Kidney epithelial cell (primary cell): ENCODE results near the gene ITPR3. TPM values are rescaled to one million over a fixed set of nuclear protein-coding genes. Genes with fewer than 3 reads are reported as not detected.

Experiments used
- DNase-seq: peaks from one replicate; pipeline ENCODE4 v3.0.0-alpha.2; 2010; ENCODE audit warnings: low read depth
- H3K27me3 ChIP-seq: 2 replicates; pipeline ENCODE4 v1.6.0; 2011; ENCODE audit warnings: low read length; ENCODE audit not compliant: control insufficient read depth, insufficient read depth
- H3K36me3 ChIP-seq: 2 replicates; pipeline ENCODE4 v1.5.1; 2011; ENCODE audit warnings: low read length; ENCODE audit not compliant: control insufficient read depth, insufficient read depth
- H3K4me3 ChIP-seq: 2 replicates; pipeline ENCODE4 v1.5.1; 2011; ENCODE audit warnings: low read depth, mild to moderate bottlenecking, control low read depth, low read length
- CTCF ChIP-seq: IDR thresholded peaks from 2 replicates; pipeline ENCODE4 v1.5.1; 2011; ENCODE audit warnings: mild to moderate bottlenecking, moderate library complexity, low read length, control low read depth, inconsistent platforms; ENCODE audit not compliant: insufficient read depth, poor library complexity, severe bottlenecking
- total RNA-seq: library from RNA; depleted of rRNA; stranded (reverse); fragments of >200 nt; gene quantifications from 2 replicates; pipeline ENCODE4 v1.2.3, GENCODE V29; 2015

Gene ITPR3
- total RNA-seq, 1 donor from 2014 or later, result 147 TPM

DNA sequence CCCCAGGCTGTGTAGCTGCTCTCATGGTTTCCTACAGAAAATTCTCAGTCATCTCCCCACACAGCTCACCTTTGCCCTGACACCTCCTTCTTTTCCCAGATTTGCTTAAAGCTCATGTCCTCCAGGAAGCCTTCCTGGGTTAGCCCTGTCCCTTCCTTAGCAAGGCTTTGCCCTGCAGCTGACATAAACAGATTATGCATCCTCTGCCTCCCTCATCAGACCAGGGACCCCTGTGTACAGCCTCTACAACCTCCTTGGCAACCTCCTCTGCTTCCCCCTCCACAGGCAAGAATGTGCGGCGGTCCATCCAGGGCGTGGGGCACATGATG is 50.6 kb downstream of the ITPR3 start:
- H3K36me3 ChIP-seq, result peaks cover 7% of the 10 kb centered on the region
- H3K27me3 ChIP-seq, result no peaks in the 10 kb centered on the region
- H3K4me3 ChIP-seq, result no peak overlapping the region
- DNase-seq, result no peak
- TF ChIP-seq CTCF, result no peak

GRCh38 chr6:33672808-33673207 is 51.7 kb downstream of the ITPR3 start:
- peak; percentile 94 for DNase-seq
- H3K27me3 ChIP-seq, result no peaks in the 10 kb centered on the region
- peaks cover 6% of the 10 kb centered on the region for H3K36me3 ChIP-seq
- H3K4me3 ChIP-seq, result no peak overlapping the region
- TF ChIP-seq CTCF, result peak; percentile 73

DNA sequence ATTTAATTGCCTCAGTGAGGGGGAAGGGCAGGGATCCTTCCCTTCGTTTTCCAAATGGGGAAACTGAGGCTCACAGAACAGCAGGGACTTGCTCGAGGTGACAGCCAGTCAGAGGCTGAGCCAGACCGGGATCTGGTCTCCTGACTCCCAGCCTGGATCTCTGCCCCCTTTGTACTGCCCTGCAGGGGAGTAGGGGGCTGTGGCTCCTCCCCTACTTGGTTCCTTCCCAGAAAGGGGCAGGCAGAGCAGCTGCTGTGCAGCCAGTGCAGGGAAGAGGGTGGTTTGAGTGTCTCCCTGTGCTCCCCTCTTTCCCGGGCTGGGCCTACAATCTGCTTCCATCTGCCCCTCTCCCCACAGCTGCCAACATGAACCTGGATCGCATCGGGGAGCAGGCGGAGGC is 52.7 kb downstream of the ITPR3 start:
- peaks cover 5% of the 10 kb centered on the region for H3K36me3 ChIP-seq
- no peaks in the 10 kb centered on the region for H3K27me3 ChIP-seq
- no peak for TF ChIP-seq CTCF
- no peak for DNase-seq
- H3K4me3 ChIP-seq, result no peak overlapping the region

DNA sequence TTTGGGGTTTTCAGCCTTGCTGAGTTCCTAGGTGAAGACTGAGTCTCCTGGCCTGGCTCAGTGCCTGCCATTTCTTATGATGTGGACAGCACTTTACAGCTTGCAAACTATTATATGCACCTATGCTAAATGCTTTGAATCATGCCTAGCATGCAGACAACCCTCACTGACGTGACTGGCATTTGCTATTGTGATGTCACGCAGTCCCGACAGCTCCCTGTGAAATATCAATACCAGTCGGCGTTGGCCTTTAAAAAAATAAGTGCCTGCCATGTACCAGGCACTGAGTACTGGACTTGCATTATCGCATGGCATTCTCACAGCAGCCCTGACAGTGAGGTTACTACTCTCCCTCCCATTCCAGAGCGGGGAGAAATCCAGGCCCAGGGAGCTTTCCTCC is 54.8 kb downstream of the ITPR3 start:
- TF ChIP-seq CTCF, result no peak
- peaks cover 2% of the 10 kb centered on the region for H3K36me3 ChIP-seq

DNA sequence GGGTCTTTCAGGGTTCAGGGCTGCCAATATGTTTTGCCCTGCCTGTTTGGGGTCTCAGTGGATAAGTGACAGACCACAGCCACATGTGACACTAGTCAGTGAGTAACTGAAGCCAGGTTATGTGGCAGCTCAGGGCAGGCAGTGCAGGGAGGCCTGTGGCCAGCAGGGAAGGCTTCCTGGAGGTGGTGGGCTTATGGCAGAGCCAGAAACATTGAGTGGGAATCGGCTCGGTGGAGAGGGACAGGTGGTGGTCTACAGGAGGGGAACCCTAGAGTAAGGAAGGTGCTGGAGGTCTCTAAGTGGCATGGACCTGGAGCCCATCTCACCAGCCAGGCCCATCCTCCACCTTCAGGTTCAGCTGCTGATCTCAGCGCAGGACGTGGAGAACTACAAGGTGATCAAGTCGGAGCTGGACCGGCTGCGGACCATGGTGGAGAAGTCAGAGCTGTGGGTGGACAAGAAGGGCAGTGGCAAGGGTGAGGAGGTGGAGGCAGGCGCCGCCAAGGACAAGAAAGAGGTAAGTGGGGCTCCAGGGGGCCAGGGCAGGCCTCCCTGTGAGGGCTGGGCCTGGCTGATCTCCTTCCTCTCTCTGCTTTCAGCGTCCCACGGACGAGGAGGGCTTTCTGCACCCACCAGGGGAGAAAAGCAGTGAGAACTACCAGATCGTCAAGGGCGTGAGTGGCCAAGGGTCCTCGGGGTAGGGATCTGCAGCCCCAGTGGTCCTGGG is 55.5 kb downstream of the ITPR3 start:
- H3K4me3 ChIP-seq, result no peak overlapping the region
- H3K27me3 ChIP-seq, result no peaks in the 10 kb centered on the region
- no peak for DNase-seq
- TF ChIP-seq CTCF, result no peak
- H3K36me3 ChIP-seq, result peaks cover 2% of the 10 kb centered on the region

More for the DNA sequence above, 54.8 kb downstream of the ITPR3 start:
- Histone ChIP-seq H3K27me3 (no peaks in the 10 kb centered on the region), H3K4me3 (no peak overlapping the region)
- DNase-seq, result no peak

DNA sequence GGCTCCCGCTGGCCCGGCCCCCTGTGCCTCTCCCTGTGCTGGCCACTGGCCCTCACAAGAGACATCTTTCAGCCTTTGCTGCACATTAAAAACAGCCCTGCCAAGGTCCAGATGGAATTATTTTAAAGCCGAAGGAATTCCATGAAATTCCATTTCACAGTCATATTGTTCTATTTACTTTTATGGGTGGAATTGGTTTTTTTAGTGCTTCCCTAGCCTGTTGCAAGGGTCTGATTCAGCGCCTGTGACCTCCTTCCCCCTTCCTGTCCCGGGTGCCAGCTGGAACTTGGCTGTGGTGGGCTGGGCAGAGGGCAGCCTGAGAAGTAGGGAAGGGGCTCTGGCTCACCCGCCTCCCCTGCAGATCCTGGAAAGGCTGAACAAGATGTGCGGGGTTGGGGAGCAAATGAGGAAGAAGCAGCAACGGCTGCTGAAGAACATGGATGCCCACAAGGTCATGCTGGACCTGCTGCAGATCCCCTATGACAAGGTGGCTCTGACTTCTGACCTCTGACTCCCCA is 56.1 kb downstream of the ITPR3 start:
- peaks cover 2% of the 10 kb centered on the region for H3K36me3 ChIP-seq
- TF ChIP-seq CTCF, result no peak
- no peak for DNase-seq
- no peaks in the 10 kb centered on the region for H3K27me3 ChIP-seq
- no peak overlapping the region for H3K4me3 ChIP-seq
